ENCODE data around the gene CCNJ.

DNA sequence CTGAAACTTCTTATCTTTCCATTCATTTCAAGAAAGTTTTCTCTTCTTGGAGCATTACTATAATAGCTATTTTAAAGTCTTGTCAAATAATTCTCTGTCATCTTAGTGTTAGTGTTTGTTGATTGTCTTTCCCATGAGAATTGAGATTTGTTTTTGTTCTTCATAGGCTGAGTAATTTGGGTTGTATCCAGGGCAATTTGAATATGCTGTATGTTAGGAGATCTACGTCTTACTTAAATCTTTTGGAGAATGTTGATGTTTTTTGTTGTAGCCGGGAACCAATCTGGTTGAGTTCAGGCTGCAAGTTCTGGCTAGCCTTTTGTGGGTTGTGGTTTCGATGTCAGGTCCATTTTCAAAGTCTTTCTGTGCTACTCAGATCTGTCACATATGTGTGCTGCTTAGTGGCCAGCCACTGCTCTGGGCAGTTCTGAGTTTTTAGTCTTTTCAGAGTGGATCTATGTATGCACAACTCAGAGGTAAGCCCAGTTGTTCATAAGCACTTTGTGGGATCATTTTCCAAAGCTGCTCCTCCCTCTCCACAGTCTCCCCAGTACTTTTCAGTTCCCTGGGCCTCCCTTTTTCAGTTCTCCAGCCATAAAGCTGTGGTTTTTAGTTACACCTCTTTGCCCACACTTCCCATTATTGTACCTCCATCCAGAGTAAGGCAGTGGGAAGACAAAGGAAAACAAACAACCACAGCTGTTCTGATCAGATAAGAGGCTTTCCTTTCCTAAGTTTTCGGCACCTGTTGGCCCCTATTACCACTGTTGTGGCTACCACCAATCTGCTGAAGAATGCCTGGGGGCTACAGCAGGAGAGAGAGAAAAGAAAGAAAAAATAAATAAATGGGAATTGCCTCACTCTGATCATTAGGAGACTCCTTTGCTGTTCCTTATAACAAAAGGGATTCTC is 4.7 kb upstream of the CCNJ start:
- TF ChIP-seq CTCF (IDR thresholded peaks at IDR 0.05; ENCODE audit: low read depth, low read length), result no peak
- TF ChIP-seq, protein P1, sequence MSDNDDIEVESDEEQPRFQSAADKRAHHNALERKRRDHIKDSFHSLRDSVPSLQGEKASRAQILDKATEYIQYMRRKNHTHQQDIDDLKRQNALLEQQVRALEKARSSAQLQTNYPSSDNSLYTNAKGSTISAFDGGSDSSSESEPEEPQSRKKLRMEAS (IDR thresholded peaks at IDR 0.05; ENCODE audit: low read depth, low read length), result no peak
- no peak for TF ChIP-seq POLR2A (IDR thresholded peaks at IDR 0.05; ENCODE audit: extremely low read depth, insufficient read length)
- TF ChIP-seq MYC (IDR thresholded peaks at IDR 0.05; ENCODE audit: low read depth, low read length), result no peak
